CD4-positive, CD25-positive, alpha-beta regulatory T cell (primary cell): Measurements from ENCODE around the gene RPS6KA2. TPM values are rescaled to one million over a fixed set of nuclear protein-coding genes. Genes with fewer than 3 reads are reported as not detected.
A peak's percentile ranks its signal among the peaks of the same experiment; 100 is the strongest.

Source experiments
- ATAC-seq, 2 donors: fragments of 150-1000 bp; cut with Tn5 transposase; one replicate each; pipeline ENCODE4 v1.10.0; 2021; ENCODE audit warnings: low read depth in 2 of 2, moderate number of reproducible peaks in 2 of 2, moderate library complexity in 1 of 2
- DNase-seq, 3 donors: peaks; one replicate each; pipeline versions ENCODE4 v3.0.0 to v3.0.0-alpha.2; 2012 to 2022; ENCODE audit warnings: mixed read lengths in 1 of 3
- H3K27ac ChIP-seq: one replicate; pipeline ENCODE4 v1.7.0; 2013; ENCODE audit warnings: mild to moderate bottlenecking, low read length; ENCODE audit not compliant: insufficient read depth, poor library complexity, severe bottlenecking
- H3K27me3 ChIP-seq: one replicate; pipeline ENCODE4 v1.7.0; 2013; ENCODE audit warnings: low read length; ENCODE audit not compliant: control insufficient read depth, insufficient read depth
- H3K36me3 ChIP-seq: one replicate; pipeline ENCODE4 v1.7.0; 2013; ENCODE audit warnings: mild to moderate bottlenecking, low read length, moderate library complexity; ENCODE audit not compliant: control insufficient read depth, insufficient read depth
- H3K4me1 ChIP-seq: 2 replicates; pipeline ENCODE4 v1.7.0; 2013; ENCODE audit warnings: mild to moderate bottlenecking, low read length; ENCODE audit not compliant: insufficient read depth, control insufficient read depth, poor library complexity, severe bottlenecking
- H3K4me3 ChIP-seq: one replicate; pipeline ENCODE4 v1.7.0; 2013; ENCODE audit warnings: low read depth, mild to moderate bottlenecking, low read length, moderate library complexity
- H3K9me3 ChIP-seq, 2 experiments: 1 replicate in 1 of 2; 2 replicates in 1 of 2; pipeline ENCODE4 v1.7.0; 2013; ENCODE audit warnings: low read length in 2 of 2, mild to moderate bottlenecking in 1 of 2, moderate library complexity in 1 of 2; ENCODE audit not compliant: control insufficient read depth in 2 of 2
- H3K27ac Mint-ChIP-seq, 3 donors: one replicate each; pipeline ENCODE4 v1.8.0; 2020 to 2022; ENCODE audit warnings: mild to moderate bottlenecking in 3 of 3, mixed read lengths in 3 of 3, moderate library complexity in 2 of 3
- H3K27me3 Mint-ChIP-seq: one replicate; pipeline ENCODE4 v1.8.0; 2022; ENCODE audit warnings: mild to moderate bottlenecking, mixed read lengths
- H3K36me3 Mint-ChIP-seq: one replicate; pipeline ENCODE4 v1.8.0; 2020; ENCODE audit warnings: mixed read lengths
- H3K4me1 Mint-ChIP-seq, 4 donors: one replicate each; pipeline ENCODE4 v1.8.0; 2020 to 2022; ENCODE audit warnings: mixed read lengths in 4 of 4, mild to moderate bottlenecking in 1 of 4
- H3K4me3 Mint-ChIP-seq, 4 donors: one replicate each; pipeline ENCODE4 v1.8.0; 2020 to 2022; ENCODE audit warnings: mild to moderate bottlenecking in 4 of 4, mixed read lengths in 4 of 4, moderate library complexity in 3 of 4
- H3K9me3 Mint-ChIP-seq, 7 donors: one replicate each; pipeline ENCODE4 v1.8.0; 2020 to 2022; ENCODE audit warnings: mixed read lengths in 7 of 7, mild to moderate bottlenecking in 3 of 7, moderate library complexity in 2 of 7
- polyA plus RNA-seq, 4 donors: library from polyadenylated mRNA; unstranded; fragments of 300-500 nt; fragmentation: Illumina TruSeq; gene quantifications; one replicate each; pipeline ENCODE4 v1.2.3, GENCODE V29; 2021
- total RNA-seq: library from RNA; stranded (reverse); gene quantifications from one replicate; pipeline ENCODE4 v1.2.3, GENCODE V29; 2022

Gene RPS6KA2
- total and polyA plus RNA-seq, 5 donors from 2014 or later = 3.3 to 7.4 (median 5.2) TPM

GRCh38 chr6:166567107-166567506 is 59.9 kb downstream of the RPS6KA2 start:
- no peaks in the 10 kb centered on the region for H3K36me3 ChIP-seq
- H3K9me3 ChIP-seq = no peaks in the 10 kb centered on the region
- Mint-ChIP-seq H3K27me3 (no peaks in the 10 kb centered on the region), H3K9me3 (no peaks in the 10 kb centered on the region), H3K36me3 (peaks cover 10% of the 10 kb centered on the region), H3K4me1 (no peaks in the 10 kb centered on the region), H3K27ac (no peak overlapping the region), H3K4me3 (no peak overlapping the region)
- no peak overlapping the region for H3K4me3 ChIP-seq
- no peaks in the 10 kb centered on the region for H3K27me3 ChIP-seq
- no peak overlapping the region for H3K27ac ChIP-seq
- DNase-seq (no peak), ATAC-seq (no peak)
- no peaks in the 10 kb centered on the region for H3K4me1 ChIP-seq

- Mint-ChIP-seq H3K36me3 (peaks cover 15% of the 10 kb centered on the region), H3K27ac (no peak overlapping the region), H3K4me3 (no peak overlapping the region), H3K4me1 (no peaks in the 10 kb centered on the region), H3K27me3 (no peaks in the 10 kb centered on the region), H3K9me3 (no peaks in the 10 kb centered on the region)
- DNase-seq (no peak), ATAC-seq (no peak)
- Histone ChIP-seq H3K36me3 (no peaks in the 10 kb centered on the region), H3K9me3 (no peaks in the 10 kb centered on the region), H3K27me3 (no peaks in the 10 kb centered on the region), H3K4me3 (no peak overlapping the region), H3K4me1 (no peaks in the 10 kb centered on the region), H3K27ac (no peak overlapping the region)
These were observed 60.7 kb downstream of the RPS6KA2 start for GRCh38 chr6:166566026-166567011.

- Histone ChIP-seq H3K27me3 (no peaks in the 10 kb centered on the region), H3K27ac (no peak overlapping the region), H3K4me3 (no peak overlapping the region), H3K9me3 (no peaks in the 10 kb centered on the region), H3K4me1 (no peaks in the 10 kb centered on the region), H3K36me3 (no peaks in the 10 kb centered on the region)
- no peak for ATAC-seq
- Mint-ChIP-seq H3K4me1 (no peaks in the 10 kb centered on the region), H3K27me3 (no peaks in the 10 kb centered on the region), H3K9me3 (peaks cover 0 to 4% (median 0%) of the 10 kb centered on the region in 7 donors), H3K4me3 (no peak overlapping the region), H3K27ac (no peak overlapping the region), H3K36me3 (peaks cover 17% of the 10 kb centered on the region)
- no peak for DNase-seq
These were observed 61.7 kb downstream of the RPS6KA2 start for GRCh38 chr6:166565084-166565967.

GRCh38 chr6:166563805-166564204 is 63.2 kb downstream of the RPS6KA2 start:
- H3K36me3 Mint-ChIP-seq = peaks cover 17% of the 10 kb centered on the region
- ATAC-seq (no peak), DNase-seq (no peak)
- H3K4me3 ChIP-seq = no peak overlapping the region
- no peaks in the 10 kb centered on the region for H3K4me1 Mint-ChIP-seq
- no peaks in the 10 kb centered on the region for H3K4me1 ChIP-seq
- no peak overlapping the region for H3K4me3 Mint-ChIP-seq
- no peaks in the 10 kb centered on the region for H3K27me3 ChIP-seq
- no peaks in the 10 kb centered on the region for H3K36me3 ChIP-seq
- H3K27ac Mint-ChIP-seq = peak overlapping the region in 1 of 3 donors; percentile 25
- no peaks in the 10 kb centered on the region for H3K27me3 Mint-ChIP-seq
- H3K27ac ChIP-seq = no peak overlapping the region
- H3K9me3 ChIP-seq = peaks cover 0 to 7% of the 10 kb centered on the region in 2 experiments
- H3K9me3 Mint-ChIP-seq = peaks cover 0 to 15% (median 5%) of the 10 kb centered on the region in 7 donors

GRCh38 chr6:166563200-166563599 is 63.9 kb downstream of the RPS6KA2 start:
- Mint-ChIP-seq H3K9me3 (peaks cover 0 to 15% (median 5%) of the 10 kb centered on the region in 7 donors), H3K27me3 (no peaks in the 10 kb centered on the region), H3K36me3 (peaks cover 17% of the 10 kb centered on the region), H3K4me1 (no peaks in the 10 kb centered on the region), H3K4me3 (no peak overlapping the region), H3K27ac (no peak overlapping the region)
- Histone ChIP-seq H3K4me3 (no peak overlapping the region), H3K4me1 (no peaks in the 10 kb centered on the region), H3K27ac (no peak overlapping the region), H3K27me3 (no peaks in the 10 kb centered on the region), H3K9me3 (peaks cover 0 to 7% of the 10 kb centered on the region in 2 experiments), H3K36me3 (no peaks in the 10 kb centered on the region)
- DNase-seq (no peak), ATAC-seq (no peak)

- Mint-ChIP-seq H3K27ac (no peak overlapping the region), H3K4me1 (no peaks in the 10 kb centered on the region), H3K36me3 (peaks cover 17% of the 10 kb centered on the region), H3K9me3 (peaks cover 0 to 15% (median 5%) of the 10 kb centered on the region in 7 donors), H3K27me3 (no peaks in the 10 kb centered on the region), H3K4me3 (no peak overlapping the region)
- ATAC-seq (no peak), DNase-seq (no peak)
- Histone ChIP-seq H3K36me3 (no peaks in the 10 kb centered on the region), H3K27me3 (no peaks in the 10 kb centered on the region), H3K4me1 (no peaks in the 10 kb centered on the region), H3K9me3 (peaks cover 0 to 7% of the 10 kb centered on the region in 2 experiments), H3K27ac (no peak overlapping the region), H3K4me3 (no peak overlapping the region)
These were observed 64.3 kb downstream of the RPS6KA2 start for GRCh38 chr6:166562726-166563125.

- no peak for ATAC-seq
- H3K9me3 Mint-ChIP-seq = peaks cover 0 to 15% (median 5%) of the 10 kb centered on the region in 7 donors
These were observed 65.2 kb downstream of the RPS6KA2 start for GRCh38 chr6:166561771-166562359.

More at GRCh38 chr6:166561771-166562359, 65.2 kb downstream of the RPS6KA2 start:
- H3K27ac ChIP-seq = no peak overlapping the region
- Mint-ChIP-seq H3K4me3 (no peak overlapping the region), H3K27me3 (no peaks in the 10 kb centered on the region), H3K36me3 (peaks cover 17% of the 10 kb centered on the region), H3K4me1 (peaks cover 0 to 2% (median 0%) of the 10 kb centered on the region in 4 donors), H3K27ac (peak overlapping the region in 1 of 3 donors; percentile 68)
- DNase-seq = no peak
- H3K4me1 ChIP-seq = no peaks in the 10 kb centered on the region
- H3K27me3 ChIP-seq = no peaks in the 10 kb centered on the region
- H3K4me3 ChIP-seq = no peak overlapping the region
- no peaks in the 10 kb centered on the region for H3K36me3 ChIP-seq
- H3K9me3 ChIP-seq = peaks cover 0 to 7% of the 10 kb centered on the region in 2 experiments
